NCI-H2196 (cell line): ENCODE measurements around the gene AGO1.
"Not testable (repeated sequence)": the region's sequence is repeated elsewhere in the genome, so short reads cannot be mapped to it uniquely, and the experiment has no call there.

Source experiments
- DNase-seq: peaks from one replicate; lab custom pipeline; 2025; ENCODE audit not compliant: unreplicated experiment; lab: John Stamatoyannopoulos, UW

The AGO1 gene

DNA sequence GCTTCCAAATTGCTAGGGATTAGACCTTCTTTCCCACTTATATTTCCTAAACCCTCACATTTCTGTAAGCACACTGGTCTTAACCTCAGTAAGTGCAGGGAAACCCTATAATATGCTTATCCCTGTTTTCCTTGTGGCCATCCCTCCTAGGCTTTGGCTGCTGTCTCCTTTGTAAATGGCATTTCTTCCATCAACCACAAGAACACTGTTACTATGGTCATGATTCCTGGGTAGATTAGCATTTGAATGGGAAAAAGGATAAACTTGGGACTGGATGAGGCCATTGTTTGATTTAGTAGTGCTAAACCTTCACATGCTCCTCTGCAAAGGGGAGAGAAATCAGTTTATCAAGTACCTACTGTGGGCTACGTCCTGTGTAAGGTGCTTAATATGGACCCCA is 31.7 kb downstream of the AGO1 start:
- no peak for DNase-seq

DNA sequence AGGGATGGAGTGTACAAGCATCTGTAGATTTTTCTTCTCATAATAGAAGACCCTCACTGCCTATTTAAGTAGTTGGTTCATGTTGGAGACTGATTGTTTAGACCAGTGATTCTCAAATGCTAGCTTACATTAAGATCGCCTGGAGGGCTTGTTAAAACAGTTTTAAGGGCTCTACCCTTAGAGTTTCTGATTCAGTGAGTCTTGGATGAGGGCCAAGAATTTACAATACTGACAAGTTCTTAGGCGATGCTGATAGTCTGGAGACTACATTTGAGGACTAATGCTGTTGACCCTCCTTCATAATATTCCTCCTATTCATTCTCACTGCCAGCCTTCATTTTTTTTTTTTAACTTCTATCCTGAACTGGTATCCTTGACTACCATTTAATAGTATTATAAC is 32.7 kb downstream of the AGO1 start:
- no peak for DNase-seq

DNA sequence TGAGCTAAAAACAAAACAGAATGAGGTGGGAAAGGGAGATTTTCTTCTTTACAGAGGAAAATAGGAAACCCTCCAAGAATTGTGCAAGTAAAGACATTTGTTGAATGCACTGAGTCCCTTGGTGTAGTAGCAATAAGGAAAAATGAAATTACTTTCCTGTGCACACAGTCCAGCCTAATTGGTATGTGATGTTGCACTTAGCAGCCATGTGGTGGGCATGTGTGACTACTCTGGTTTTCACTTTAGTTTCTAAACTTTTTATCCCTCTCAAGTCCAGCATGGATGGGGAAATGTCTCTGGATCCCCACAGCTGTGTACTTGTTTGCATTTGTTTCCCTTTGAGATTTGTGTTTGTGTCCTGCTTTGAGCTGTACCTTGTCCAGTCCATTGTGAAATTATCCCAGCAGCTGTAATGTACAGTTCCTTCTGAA is 40.8 kb downstream of the AGO1 start:
- no peak for DNase-seq

DNA sequence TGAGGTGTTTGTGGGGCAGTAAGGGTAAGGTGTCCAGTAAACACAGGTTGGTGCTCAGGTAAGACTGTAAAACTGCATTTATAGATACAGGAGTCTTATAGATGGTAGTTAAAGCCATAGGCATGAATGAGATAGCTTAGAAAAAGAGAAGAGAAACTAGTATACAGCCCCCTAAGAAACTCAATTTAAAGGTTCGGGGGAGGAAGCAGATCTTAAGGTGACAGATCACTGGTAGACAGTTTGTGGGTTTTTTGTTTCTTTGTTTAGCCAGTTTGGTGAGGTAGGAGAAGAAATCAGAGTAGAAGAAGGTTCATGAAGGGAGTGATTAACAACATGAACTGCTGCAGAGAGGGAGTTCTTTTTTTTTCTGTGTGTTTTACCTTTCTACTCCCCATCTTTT is 41.8 kb downstream of the AGO1 start:
- DNase-seq: no peak

DNA sequence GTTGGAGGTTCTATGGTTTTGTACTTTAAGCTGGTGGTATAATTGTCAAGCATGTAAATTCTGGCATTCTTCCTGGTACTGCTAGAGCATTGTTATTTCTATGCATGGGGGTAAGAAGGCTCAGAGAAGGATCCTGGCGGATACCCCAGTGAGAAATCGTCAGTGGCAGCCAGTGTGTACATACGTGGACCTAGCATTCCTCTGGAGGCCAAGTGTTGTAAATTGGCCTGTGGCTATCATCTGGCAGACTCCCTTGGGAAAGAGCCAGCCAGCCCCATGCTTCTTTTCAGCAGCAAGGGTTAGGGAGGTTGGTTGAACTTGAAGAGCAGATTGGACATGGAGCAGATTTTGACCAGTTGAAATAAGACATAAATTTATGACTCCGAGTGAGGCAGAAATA is 42.7 kb downstream of the AGO1 start:
- DNase-seq: peak; percentile 24

DNA sequence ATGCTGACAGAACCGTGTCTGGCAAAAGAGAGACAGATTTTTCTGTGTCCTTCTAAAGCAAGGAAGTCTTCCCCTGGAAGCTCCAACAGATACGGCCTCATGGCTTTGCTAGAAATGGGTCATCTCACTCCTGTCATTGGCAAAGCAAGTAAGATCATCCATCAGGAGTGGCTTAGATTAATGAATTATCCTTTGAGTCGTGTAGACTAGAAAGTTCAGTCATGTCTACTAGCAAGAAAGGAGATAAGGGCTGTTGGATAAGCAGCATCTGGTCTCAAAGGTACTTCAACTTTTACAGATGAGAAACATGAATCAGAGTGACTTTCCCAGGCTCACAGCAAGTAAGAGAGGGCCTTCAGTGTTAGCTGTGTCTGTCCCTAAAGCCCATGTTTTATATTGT is 44.5 kb downstream of the AGO1 start:
- DNase-seq: no peak

DNA sequence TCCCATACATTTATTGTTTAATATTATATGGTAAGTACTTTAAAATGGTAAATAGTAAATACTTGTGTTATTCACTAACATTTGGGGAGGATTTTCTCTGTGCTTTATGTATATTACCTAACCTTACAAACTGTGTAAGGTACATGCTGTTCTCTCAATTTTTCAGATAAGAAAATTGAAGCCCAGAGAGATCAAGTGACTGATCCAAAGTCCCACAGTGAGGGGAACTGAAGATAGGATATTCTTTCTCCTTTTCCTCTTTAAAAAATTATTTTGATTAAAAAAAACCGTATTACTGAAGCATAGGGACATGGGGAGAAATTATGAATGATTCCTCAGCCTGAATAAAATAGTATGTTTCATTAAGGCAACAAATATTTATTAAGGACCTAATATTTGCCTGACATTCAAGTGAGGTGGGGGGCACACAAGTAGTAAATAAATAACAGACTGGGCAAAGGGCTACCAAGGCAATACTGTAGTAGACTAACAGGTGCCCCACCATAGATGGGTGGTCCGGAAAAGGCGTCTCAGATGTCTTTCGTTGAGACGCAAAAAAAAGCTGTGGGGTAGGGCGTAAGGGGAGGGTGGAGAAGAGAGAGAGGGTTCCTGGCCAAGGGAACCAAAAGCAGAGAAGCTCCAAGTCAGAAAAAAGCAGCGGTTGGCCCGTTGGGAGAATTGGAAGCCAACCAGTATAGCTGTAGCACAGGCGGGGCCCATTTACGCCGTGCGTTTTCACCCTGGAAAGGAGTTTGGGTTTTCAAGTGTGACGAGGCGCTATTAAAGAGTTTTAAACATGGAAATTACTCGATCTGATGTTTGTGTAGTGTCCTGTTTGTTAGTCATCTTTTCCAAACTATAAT is 47.0 kb downstream of the AGO1 start:
- DNase-seq: peak; percentile 66

DNA sequence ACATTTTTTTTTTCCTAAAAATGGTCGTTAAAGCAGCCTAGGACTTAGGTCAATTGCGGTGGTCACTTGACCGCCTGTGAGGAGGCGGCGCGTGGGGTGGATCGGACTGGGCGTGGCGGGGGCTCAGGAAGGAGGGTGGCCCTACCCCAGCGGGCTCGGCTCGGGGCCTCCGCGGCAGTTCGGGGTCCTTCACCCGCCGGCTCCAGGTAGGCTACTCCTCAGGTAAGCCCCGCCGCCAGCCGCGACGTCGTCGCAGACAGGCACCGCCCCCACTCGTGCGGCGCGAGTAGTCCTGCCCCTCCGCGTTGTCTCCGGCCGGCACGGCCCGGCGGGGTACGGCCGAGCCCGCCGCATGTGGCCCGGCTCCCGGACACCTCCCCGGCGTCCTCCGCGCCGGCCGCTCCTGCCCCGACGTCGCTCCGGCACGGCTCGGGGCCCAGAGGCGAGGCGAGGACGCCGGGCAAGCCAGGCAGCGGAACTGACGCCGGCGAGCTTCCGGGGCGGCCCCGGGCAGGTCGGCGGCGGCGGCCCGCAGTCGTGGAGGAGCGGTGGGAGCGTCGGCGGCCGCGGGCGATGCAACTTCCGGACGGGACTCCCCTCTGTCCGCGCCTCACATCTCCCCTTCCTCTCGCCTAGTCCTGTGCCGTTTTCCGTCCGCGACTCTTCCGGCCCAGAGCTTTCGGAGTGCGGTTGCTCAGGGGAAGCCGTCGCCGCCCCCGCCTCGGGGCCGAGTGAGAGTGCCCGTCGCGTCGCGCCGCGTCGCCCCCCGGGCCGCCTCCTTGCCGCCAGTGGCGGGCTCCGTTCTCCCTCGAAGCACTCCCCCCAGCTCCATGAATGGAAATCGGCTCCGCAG is 47.8 kb downstream of the AGO1 start, which contains the start of gene AGO3:
TSS of gene AGO3 (plus strand) at position 513 of the 853 bp plus-strand sequence. CDS start at position 835, 322 bp downstream.
- peak; percentile 89 for DNase-seq

DNA sequence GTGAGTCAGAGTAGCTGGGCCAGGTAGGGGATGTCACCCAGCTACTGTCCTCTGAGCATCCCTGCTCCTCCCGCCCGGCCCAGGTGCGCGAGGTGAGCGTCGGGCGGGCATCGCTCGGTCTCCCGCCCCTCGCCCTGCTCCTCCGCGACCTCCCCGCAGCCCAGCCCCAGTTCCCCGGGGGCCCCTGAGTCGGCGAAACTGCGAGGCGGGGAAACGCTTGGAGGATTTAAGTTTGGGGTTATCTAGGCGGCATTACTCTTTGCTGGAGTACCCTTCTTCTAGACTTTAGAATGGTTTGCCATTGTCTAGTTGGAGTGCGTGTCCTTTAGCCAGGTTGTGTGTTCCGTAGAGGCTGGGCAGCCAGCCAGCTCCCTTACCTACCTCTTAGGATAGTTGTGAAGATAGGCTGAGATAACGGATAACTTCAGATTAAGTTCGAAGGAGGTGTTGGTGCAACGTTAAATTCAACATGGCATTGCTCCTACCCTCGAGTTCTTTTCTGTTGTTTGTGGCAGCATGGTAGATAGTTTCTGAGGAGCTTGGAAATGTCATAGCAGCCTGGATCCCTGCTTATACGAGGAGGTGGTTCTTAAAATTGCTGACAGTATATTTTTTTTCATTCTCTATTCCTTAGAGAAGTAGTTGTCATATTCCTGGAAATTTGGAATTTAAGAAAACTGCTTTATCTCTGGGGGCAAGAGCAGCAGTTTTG is 48.6 kb downstream of the AGO1 start:
- peak; percentile 17 for DNase-seq

DNA sequence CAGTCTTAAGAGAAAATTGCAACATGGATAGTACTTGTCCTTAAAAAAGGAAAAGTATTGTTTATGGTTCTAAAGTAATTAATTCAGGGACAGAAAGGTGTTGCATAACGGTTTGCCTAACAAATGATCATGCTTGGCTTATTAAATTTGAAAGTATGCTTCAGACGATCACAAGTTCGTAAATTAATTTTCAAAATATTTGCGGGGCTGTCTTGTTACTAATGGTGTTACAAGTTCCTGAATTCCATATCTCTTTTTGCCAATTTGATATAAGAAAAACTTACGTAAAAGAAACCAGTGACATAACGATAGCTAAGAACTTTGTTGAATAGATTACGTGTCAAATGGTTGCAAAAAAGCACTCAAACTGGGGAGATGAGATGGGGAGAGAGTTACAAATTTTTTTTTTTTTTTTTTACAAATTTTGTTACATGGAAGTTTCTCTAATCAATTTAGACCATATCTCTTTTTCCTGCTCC is 49.2 kb downstream of the AGO1 start:
- no peak for DNase-seq

DNA sequence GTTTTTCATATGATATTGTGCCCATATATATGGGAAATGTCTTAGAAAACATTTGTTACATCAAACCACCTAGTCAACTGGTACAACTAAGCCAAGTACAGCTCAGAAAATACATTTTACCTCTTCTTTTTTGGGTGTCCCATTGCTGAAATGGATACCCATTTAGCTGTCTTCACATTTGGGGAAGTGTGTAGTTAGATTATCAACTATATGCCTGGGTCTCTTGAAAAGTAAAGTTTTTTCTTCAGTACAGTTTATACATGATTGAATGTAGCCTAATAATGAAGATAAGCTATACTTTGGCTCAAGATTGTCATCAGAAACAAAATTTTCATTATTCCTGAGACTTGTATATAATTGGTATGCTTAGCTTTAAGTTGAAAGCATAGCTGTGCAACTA is 49.9 kb downstream of the AGO1 start:
- DNase-seq: no peak

DNA sequence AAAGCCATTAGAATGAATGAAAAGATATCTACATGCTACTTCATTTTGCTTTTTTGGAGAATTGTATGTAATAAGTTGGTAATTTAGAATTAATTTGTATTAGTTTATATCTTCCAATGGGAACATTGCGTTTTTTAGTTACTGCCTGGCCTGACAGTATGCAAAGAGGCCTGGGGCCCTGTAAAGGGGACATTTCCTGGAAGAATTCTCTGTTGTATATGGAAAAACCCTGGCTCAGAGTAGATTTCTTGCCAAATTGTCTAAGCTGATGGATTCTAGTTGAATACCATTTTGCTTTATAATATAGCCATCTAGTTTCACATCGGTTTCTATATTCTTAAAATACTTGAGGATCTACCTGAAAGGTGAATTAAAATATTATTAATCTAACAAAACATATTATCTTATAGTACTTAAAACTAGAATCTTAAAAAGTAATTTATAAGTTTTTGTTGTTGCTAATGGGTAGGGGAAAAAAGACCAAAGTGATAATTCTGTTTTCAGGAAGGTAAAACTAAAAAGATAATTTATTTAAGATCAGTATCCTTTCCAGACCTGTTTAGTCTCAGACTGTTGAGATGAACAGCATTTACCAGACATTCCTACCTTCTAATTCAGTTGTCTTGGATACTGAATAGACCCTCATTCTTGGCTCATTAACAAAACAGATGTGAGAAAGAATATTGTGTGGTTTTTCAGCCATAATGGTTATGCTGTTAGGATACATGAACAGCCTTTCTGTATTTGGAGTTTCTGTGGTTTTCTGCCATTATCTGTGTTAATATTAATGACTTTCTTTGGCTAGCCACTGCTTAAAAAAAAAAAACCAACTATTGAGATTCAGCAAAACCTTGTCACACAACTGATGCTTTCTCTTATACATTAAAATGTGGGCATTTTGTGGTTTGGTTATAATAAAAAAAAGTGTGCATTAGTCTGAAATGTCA is 52.7 kb downstream of the AGO1 start:
- DNase-seq: no peak

DNA sequence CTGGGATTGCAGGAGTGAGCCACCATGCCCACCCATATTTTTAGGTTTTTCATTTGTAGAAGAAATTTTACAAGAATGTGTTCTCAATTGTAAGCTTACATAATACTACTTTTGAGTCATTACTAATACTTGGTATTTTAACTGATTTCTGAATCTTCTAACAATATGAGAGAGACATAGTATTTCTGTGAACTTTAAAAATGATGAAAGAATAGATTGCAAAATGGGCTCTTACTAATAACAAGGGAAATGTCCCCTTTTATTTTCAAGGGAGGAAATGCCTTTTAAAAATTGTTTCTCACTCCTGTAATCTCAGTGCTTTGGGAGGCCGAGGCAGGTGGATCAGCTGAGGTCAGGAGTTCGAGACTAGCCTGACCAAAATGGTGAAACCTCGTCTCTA is 53.8 kb downstream of the AGO1 start:
- no peak for DNase-seq

DNA sequence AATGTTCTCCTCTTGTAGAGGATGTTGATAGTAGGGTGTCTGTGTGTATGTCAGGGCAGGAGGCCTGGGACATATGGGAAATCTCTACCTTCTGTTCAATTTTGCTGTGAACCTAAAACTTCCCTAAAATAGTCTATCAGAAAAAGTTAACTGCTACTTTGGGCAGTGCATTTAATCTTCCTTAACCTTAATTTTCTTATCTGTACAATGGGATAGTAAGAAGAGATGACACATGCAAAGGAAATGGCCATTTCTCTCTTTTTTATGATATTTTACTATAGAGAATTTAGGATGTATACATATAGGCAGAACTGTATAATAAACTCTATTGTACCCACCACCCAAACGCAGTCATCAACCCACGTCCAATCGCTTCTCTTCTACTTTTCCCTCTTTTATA is 56.5 kb downstream of the AGO1 start:
- no peak for DNase-seq

DNA sequence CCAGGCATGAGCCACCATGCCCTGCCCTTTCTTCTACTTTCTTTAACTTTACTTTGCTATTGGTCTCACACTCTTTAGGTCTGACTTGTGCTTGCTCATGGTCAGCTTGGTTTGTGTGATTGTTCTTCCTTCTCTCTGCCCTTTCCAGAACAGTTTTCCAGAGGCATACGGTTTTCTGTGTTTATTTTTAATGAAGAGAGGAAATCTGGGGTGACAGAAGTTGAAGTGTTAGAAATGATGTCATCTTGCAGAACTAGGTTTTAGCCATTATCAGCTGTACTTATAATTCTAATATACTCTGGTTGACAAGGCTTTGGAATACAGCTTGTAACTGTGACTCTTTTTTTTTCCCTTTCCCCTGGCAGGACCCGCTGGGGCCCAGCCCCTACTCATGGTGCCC is 62.3 kb downstream of the AGO1 start:
- DNase-seq: no peak

DNA sequence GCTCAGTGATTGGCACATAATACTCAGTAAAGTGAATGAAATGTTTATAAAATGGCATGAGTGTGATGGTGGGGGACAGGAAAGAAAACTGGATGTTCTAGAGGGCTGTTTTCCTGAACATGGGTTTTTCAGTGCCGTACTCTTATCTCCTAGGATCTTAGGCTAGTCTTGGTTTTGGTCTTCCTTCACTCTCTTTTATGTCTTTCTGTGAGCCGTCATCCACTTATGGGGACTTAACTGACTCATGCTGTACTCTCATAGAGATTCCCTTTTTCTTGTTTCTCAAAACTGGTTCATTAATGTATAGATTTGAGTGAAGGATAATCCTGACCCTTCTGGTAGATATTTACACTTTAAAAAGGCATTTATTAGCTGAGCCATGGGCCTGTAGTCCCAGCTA is 64.5 kb downstream of the AGO1 start:
- no peak for DNase-seq

DNA sequence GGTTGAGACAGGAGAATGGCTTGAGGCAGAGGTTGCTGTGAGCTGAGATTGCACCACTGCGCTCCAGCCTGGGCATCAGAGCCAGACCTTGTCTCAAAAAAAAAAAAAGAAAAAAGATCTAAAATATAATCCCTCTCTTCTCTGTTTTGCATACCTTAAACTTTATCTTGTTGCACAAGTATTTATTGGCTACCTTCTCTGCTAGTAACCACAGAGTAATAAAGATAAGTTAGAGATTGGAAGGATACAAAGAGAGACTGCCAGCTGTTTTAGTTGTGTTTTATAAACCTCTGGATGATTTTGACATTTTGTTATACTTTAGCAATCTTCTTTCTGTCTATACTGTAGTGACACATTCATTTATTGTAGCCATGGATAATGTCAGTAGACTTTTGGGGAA is 75.5 kb downstream of the AGO1 start:
- DNase-seq: no peak

DNA sequence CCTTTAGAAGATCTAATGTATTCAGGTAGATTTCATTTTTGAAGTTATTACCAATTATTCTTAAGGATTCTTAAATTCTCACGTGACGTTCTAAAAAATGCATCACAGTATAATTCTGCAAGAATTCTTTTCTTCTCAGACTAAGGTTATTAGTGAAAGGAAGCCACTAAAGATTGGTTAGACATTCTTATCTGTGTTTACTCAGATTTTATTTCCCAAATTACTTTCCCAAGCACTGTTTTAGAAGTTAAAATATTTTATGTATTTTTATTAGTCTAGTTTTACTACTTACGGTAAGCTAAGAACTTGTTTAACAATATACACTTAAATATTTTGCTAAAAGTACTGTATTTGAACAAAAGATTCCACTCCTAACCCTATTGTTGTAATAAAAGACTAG is 76.3 kb downstream of the AGO1 start:
- no peak for DNase-seq

DNA sequence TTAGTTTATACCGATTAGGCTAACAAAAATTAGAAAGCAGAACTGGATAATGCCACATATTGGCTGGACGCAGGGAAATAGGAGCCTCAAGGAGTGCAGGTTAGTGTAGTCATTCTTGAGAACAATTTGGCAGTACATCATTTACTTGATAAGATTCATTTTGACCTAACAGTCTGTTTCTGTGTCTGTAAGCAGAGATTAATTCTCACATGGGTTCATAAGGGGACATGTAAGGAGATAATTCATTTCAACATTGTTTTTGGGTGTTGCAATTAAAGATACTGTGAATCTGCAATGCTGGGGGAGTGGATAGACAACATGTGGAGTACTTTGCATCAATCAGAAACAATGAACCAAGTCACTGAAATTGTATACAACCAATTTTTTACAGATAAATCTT is 79.9 kb downstream of the AGO1 start:
- DNase-seq: no peak

DNA sequence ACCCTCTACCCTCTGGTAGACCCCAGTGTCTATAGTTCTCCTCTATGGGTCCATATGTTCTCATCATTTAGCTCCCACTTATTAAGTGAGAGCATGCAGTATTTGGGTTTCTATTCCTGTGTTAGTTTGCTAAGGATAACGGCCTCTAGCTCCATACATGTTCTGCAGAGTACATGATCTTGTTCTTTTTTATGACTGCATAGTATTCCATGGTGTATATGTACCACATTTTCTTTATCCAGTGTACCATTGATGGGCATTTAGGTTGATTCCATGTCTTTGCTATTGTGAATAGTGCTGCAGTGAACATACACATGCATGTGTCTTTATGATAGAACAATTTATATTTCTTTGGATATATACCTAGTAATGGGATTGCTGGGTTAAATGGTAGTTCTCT is 81.3 kb downstream of the AGO1 start:
- not testable (repeated sequence) for DNase-seq
